ENCODE data around the gene PKP2.

DNA sequence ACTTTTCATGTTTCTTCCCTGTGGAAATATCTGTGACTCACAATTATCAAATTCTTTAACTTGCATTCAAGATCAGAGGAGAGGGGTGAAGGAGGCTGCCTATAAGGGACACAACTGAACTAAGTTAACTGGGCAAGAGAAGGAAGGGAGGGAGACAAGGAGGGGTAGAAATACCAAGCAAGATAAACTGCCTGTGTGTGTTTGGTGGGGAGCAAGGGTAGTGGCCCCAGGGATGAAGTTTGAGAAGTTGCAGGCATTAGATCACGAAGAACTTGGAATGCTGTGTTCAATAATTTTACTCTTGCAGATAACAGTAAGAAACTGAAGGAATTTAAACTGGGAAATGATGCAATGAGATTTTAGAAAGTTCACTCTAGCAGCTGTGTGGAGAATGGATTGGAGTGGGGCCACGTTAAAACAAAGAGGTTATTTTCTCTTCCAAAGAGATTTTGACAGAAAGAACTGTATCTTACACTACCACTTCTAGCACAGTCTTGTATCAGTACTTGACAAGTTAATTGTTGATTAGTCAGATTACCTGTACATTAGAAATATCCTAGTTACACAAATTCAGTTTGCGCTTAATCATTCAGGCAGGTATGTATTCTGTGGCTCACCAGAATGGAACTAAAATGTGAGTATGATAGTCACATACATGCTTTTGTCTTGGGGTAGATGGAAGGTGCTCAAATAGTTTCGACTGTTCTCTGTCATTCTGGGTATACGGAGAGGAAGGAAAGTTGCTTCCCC lies 7.4 kb downstream of the PKP2 start:
- TF ChIP-seq POLR2AphosphoS5 (IDR thresholded peaks at IDR 0.05) (no peak), POLR2A (IDR thresholded peaks at IDR 0.05) (no peak)
- TF ChIP-seq, protein P1, sequence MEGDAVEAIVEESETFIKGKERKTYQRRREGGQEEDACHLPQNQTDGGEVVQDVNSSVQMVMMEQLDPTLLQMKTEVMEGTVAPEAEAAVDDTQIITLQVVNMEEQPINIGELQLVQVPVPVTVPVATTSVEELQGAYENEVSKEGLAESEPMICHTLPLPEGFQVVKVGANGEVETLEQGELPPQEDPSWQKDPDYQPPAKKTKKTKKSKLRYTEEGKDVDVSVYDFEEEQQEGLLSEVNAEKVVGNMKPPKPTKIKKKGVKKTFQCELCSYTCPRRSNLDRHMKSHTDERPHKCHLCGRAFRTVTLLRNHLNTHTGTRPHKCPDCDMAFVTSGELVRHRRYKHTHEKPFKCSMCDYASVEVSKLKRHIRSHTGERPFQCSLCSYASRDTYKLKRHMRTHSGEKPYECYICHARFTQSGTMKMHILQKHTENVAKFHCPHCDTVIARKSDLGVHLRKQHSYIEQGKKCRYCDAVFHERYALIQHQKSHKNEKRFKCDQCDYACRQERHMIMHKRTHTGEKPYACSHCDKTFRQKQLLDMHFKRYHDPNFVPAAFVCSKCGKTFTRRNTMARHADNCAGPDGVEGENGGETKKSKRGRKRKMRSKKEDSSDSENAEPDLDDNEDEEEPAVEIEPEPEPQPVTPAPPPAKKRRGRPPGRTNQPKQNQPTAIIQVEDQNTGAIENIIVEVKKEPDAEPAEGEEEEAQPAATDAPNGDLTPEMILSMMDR (IDR thresholded peaks at IDR 0.05): no peak

Measured in prostate gland (tissue), 2 donors.